Activated T-helper 2 cell treated with anti-CD3 and anti-CD28 coated beads, Interferon-gamma antibody, Interleukin-2, Interleukin-4, amounts not matched to agents 10 μg/mL and 5 μg/mL and 100 μg/mL, durations not matched to agents 14 hours and 24 hours and 36 hours (primary cell): ENCODE results near the gene OSTC. TPM values are rescaled to one million over a fixed set of nuclear protein-coding genes. Genes with fewer than 3 reads are reported as not detected.

Experiments
- DNase-seq: peaks from one replicate; pipeline ENCODE4 v3.0.0; 2021; ENCODE audit warnings: low spot score
- H3K27ac Mint-ChIP-seq: one replicate; pipeline ENCODE4 v1.8.0; 2021; ENCODE audit warnings: mixed read lengths
- H3K27me3 Mint-ChIP-seq: one replicate; pipeline ENCODE4 v1.8.0; 2021; ENCODE audit warnings: low read depth, mixed read lengths
- H3K36me3 Mint-ChIP-seq: one replicate; pipeline ENCODE4 v1.8.0; 2021; ENCODE audit warnings: low read depth, mixed read lengths
- H3K4me1 Mint-ChIP-seq: one replicate; pipeline ENCODE4 v1.8.0; 2021; ENCODE audit warnings: low read depth, mixed read lengths
- H3K4me3 Mint-ChIP-seq: one replicate; pipeline ENCODE4 v1.8.0; 2021; ENCODE audit warnings: low read depth, mild to moderate bottlenecking, moderate library complexity, mixed read lengths
- H3K9me3 Mint-ChIP-seq: one replicate; pipeline ENCODE4 v1.8.0; 2021; ENCODE audit warnings: mixed read lengths
- intact Hi-C: fragments of 100-400 bp; cut with micrococcal nuclease; formaldehyde crosslinking; loops from one replicate; pipeline ENCODE4 v1.15.1; 2023
- total RNA-seq: library from RNA; stranded (reverse); gene quantifications from 2 replicates; pipeline ENCODE4 v1.2.3, GENCODE V29; 2022

OSTC gene
- 113 and 115 TPM in 2 replicates for total RNA-seq

GRCh38 chr4:108650212-108651013, at the start of gene OSTC:
Gene OSTC, plus strand, starts transcription at chr4:108650599. Its CDS starts 57 bp downstream, at chr4:108650656.
- Mint-ChIP-seq H3K27me3 (no peaks in the 10 kb centered on the region), H3K4me3 (peak within 1 kb of the TSS; percentile 97), H3K27ac (peak within 1 kb of the TSS; percentile 92), H3K9me3 (no peaks in the 10 kb centered on the region), H3K4me1 (peaks cover 21% of the 10 kb centered on the region), H3K36me3 (peaks cover 26% of the 10 kb centered on the region)
- intact Hi-C loops = loop anchor here (1.0 kb wide), 2 partner anchors 30 to 1165 kb away; partner anchors contain the start of genes GAR1 and RPL34
- DNase-seq = peak; percentile 90

- Mint-ChIP-seq H3K4me1 (peaks cover 11% of the 10 kb centered on the region), H3K4me3 (no peak overlapping the region), H3K27me3 (no peaks in the 10 kb centered on the region), H3K9me3 (no peaks in the 10 kb centered on the region), H3K27ac (no peak overlapping the region), H3K36me3 (peaks cover 7% of the 10 kb centered on the region)
- intact Hi-C loops = no loop called here
- DNase-seq = no peak
Observed at GRCh38 chr4:108601106-108601505, 49.3 kb upstream of the OSTC start.

- H3K4me3 Mint-ChIP-seq = no peak overlapping the region
- H3K4me1 Mint-ChIP-seq = peaks cover 11% of the 10 kb centered on the region
- H3K36me3 Mint-ChIP-seq = peaks cover 5% of the 10 kb centered on the region
- DNase-seq = no peak
- H3K27me3 Mint-ChIP-seq = no peaks in the 10 kb centered on the region
- intact Hi-C loops = no loop called here
- no peaks in the 10 kb centered on the region for H3K9me3 Mint-ChIP-seq
- no peak overlapping the region for H3K27ac Mint-ChIP-seq
Observed at GRCh38 chr4:108601532-108601931, 48.9 kb upstream of the OSTC start.

GRCh38 chr4:108602163-108602562, 48.2 kb upstream of the OSTC start:
- peaks cover 8% of the 10 kb centered on the region for H3K36me3 Mint-ChIP-seq
- no peak overlapping the region for H3K4me3 Mint-ChIP-seq
- H3K27me3 Mint-ChIP-seq = no peaks in the 10 kb centered on the region
- H3K27ac Mint-ChIP-seq = no peak overlapping the region
- intact Hi-C loops = no loop called here
- H3K4me1 Mint-ChIP-seq = peaks cover 12% of the 10 kb centered on the region
- DNase-seq = no peak
- no peaks in the 10 kb centered on the region for H3K9me3 Mint-ChIP-seq

- peaks cover 18% of the 10 kb centered on the region for H3K36me3 Mint-ChIP-seq
- DNase-seq = no peak
- no peak overlapping the region for H3K27ac Mint-ChIP-seq
- no peak overlapping the region for H3K4me3 Mint-ChIP-seq
- no peaks in the 10 kb centered on the region for H3K27me3 Mint-ChIP-seq
- peaks cover 1% of the 10 kb centered on the region for H3K4me1 Mint-ChIP-seq
- intact Hi-C loops = no loop called here
- H3K9me3 Mint-ChIP-seq = no peaks in the 10 kb centered on the region
Observed at GRCh38 chr4:108607079-108607815, 43.2 kb upstream of the OSTC start.

- Mint-ChIP-seq H3K36me3 (peaks cover 42% of the 10 kb centered on the region), H3K4me3 (no peak overlapping the region), H3K9me3 (peaks cover 18% of the 10 kb centered on the region), H3K27ac (no peak overlapping the region), H3K4me1 (peaks cover 3% of the 10 kb centered on the region), H3K27me3 (no peaks in the 10 kb centered on the region)
- intact Hi-C loops = no loop called here
- no peak for DNase-seq
Observed at GRCh38 chr4:108611365-108611764, 39.0 kb upstream of the OSTC start.

GRCh38 chr4:108612365-108612764, 38.0 kb upstream of the OSTC start:
- Mint-ChIP-seq H3K4me1 (peaks cover 1% of the 10 kb centered on the region), H3K27me3 (no peaks in the 10 kb centered on the region), H3K27ac (no peak overlapping the region), H3K4me3 (no peak overlapping the region), H3K36me3 (peaks cover 46% of the 10 kb centered on the region), H3K9me3 (peaks cover 24% of the 10 kb centered on the region)
- DNase-seq = no peak
- intact Hi-C loops = no loop called here

GRCh38 chr4:108619372-108620100, 30.9 kb upstream of the OSTC start:
- intact Hi-C loops = loop anchor here (1.0 to 5.0 kb wide), 6 partner anchors 31 to 1198 kb away; partner anchors contain the start of genes GAR1, LEF1, OSTC and PAPSS1
- Mint-ChIP-seq H3K27me3 (no peaks in the 10 kb centered on the region), H3K36me3 (peaks cover 72% of the 10 kb centered on the region), H3K9me3 (peaks cover 21% of the 10 kb centered on the region), H3K27ac (peak overlapping the region; percentile 95), H3K4me3 (peak overlapping the region; percentile 99), H3K4me1 (peaks cover 33% of the 10 kb centered on the region)
- DNase-seq = peak; percentile 29

GRCh38 chr4:108620101-108620932, 30.1 kb upstream of the OSTC start, which contains the start of gene RPL34:
Gene RPL34, plus strand, starts transcription at chr4:108620576. Its CDS starts 1,384 bp downstream, at chr4:108621960.
- intact Hi-C loops = loop anchor here (1.0 to 5.0 kb wide), 6 partner anchors 30 to 1197 kb away; partner anchors contain the start of genes GAR1, LEF1, OSTC and PAPSS1
- no peaks in the 10 kb centered on the region for H3K27me3 Mint-ChIP-seq
- DNase-seq = peak; percentile 95
- peaks cover 14% of the 10 kb centered on the region for H3K9me3 Mint-ChIP-seq
- peak within 1 kb of the TSS; percentile 95 for H3K27ac Mint-ChIP-seq
- H3K4me1 Mint-ChIP-seq = peaks cover 38% of the 10 kb centered on the region
- H3K36me3 Mint-ChIP-seq = peaks cover 72% of the 10 kb centered on the region
- peak within 1 kb of the TSS; percentile 99 for H3K4me3 Mint-ChIP-seq

- peaks cover 8% of the 10 kb centered on the region for H3K9me3 Mint-ChIP-seq
- H3K27ac Mint-ChIP-seq = peak overlapping the region; percentile 95
- no peaks in the 10 kb centered on the region for H3K27me3 Mint-ChIP-seq
- peak overlapping the region; percentile 99 for H3K4me3 Mint-ChIP-seq
- H3K36me3 Mint-ChIP-seq = peaks cover 75% of the 10 kb centered on the region
- peaks cover 38% of the 10 kb centered on the region for H3K4me1 Mint-ChIP-seq
- intact Hi-C loops = loop anchor here (1.0 to 5.0 kb wide), 6 partner anchors 29 to 1196 kb away; partner anchors contain the start of genes GAR1, LEF1, OSTC and PAPSS1
- no peak for DNase-seq
Observed at GRCh38 chr4:108620933-108621905, 29.2 kb upstream of the OSTC start.

- intact Hi-C loops = loop anchor here (5.0 kb wide), 4 partner anchors 455 to 1195 kb away; partner anchors contain the start of genes GAR1 and LEF1
- peaks cover 74% of the 10 kb centered on the region for H3K36me3 Mint-ChIP-seq
- peaks cover 38% of the 10 kb centered on the region for H3K4me1 Mint-ChIP-seq
- H3K27me3 Mint-ChIP-seq = no peaks in the 10 kb centered on the region
- H3K4me3 Mint-ChIP-seq = peak overlapping the region; percentile 99
- DNase-seq = no peak
- H3K9me3 Mint-ChIP-seq = peaks cover under 1% of the 10 kb centered on the region
- H3K27ac Mint-ChIP-seq = no peak overlapping the region
Observed at GRCh38 chr4:108622022-108622421, 28.4 kb upstream of the OSTC start.
